ENCODE measurements around the gene GARIN5A. TPM values are rescaled to one million over a fixed set of nuclear protein-coding genes. Genes with fewer than 3 reads are reported as not detected.

The GARIN5A gene
- total RNA-seq, 2 experiments from 2014 or later, result 0.59 to 0.63 TPM

- Histone ChIP-seq H3K36me3 (ENCODE audit: insufficient read depth, low read length) (no peaks in the 10 kb centered on the region), H3K9me3 (ENCODE audit: low read length) (no peaks in the 10 kb centered on the region), H3K4me2 (ENCODE audit: low read length) (no peak overlapping the region), H3K4me3 (ENCODE audit: low read depth, low read length, poor library complexity, severe bottlenecking) (no peak overlapping the region), H3K4me1 (ENCODE audit: insufficient read depth, low read length, poor library complexity, severe bottlenecking) (peaks cover 12% of the 10 kb centered on the region), H3K9me2 (ENCODE audit: insufficient read depth, low read length) (no peaks in the 10 kb centered on the region), H3K79me2 (ENCODE audit: insufficient read depth, low read depth, low read length) (no peaks in the 10 kb centered on the region), H3K27ac (ENCODE audit: low read depth, low read length, poor library complexity, severe bottlenecking) (no peak overlapping the region), H4K20me1 (ENCODE audit: insufficient read depth, low read length) (no peaks in the 10 kb centered on the region), H2AFZ (ENCODE audit: low read length) (no peak overlapping the region)
- POLR2A ChIA-PET, result no interaction called here
- no peak for TF ChIP-seq CTCF (conservative IDR thresholded peaks at IDR 0.05; ENCODE audit: low read length)
- no peak for TF ChIP-seq EZH2phosphoT487 (IDR thresholded peaks at IDR 0.05; ENCODE audit: borderline replicate concordance, low read depth, low read length)
- BruUV-seq (replicated peaks), result no TSS peak
- DNase-seq (ENCODE audit: low spot score), result no peak
- intact Hi-C loops (cut with micrococcal nuclease; ENCODE audit: unreplicated experiment), result no loop called here
- CTCF ChIA-PET (ENCODE audit: unreplicated experiment), result no interaction called here
Measured at GRCh38 chr19:50512999-50513745, 36.5 kb upstream of the GARIN5A start.

GRCh38 chr19:50512112-50512998 lies 35.7 kb upstream of the GARIN5A start:
- Histone ChIP-seq H3K27ac (ENCODE audit: low read depth, low read length, poor library complexity, severe bottlenecking) (no peak overlapping the region), H3K4me1 (ENCODE audit: insufficient read depth, low read length, poor library complexity, severe bottlenecking) (peaks cover 12% of the 10 kb centered on the region), H3K79me2 (ENCODE audit: insufficient read depth, low read depth, low read length) (no peaks in the 10 kb centered on the region), H2AFZ (ENCODE audit: low read length) (peak overlapping the region; percentile 71; the same call in 1 of the 2 replicates), H4K20me1 (ENCODE audit: insufficient read depth, low read length) (no peaks in the 10 kb centered on the region), H3K9me3 (ENCODE audit: low read length) (no peaks in the 10 kb centered on the region), H3K4me3 (ENCODE audit: low read depth, low read length, poor library complexity, severe bottlenecking) (peak overlapping the region; percentile 72), H3K36me3 (ENCODE audit: insufficient read depth, low read length) (no peaks in the 10 kb centered on the region), H3K4me2 (ENCODE audit: low read length) (peak overlapping the region; percentile 60), H3K9me2 (ENCODE audit: insufficient read depth, low read length) (no peaks in the 10 kb centered on the region)
- no peak for TF ChIP-seq CTCF (conservative IDR thresholded peaks at IDR 0.05; ENCODE audit: low read length)
- no peak for TF ChIP-seq EZH2phosphoT487 (IDR thresholded peaks at IDR 0.05; ENCODE audit: borderline replicate concordance, low read depth, low read length)
- intact Hi-C loops (cut with micrococcal nuclease; ENCODE audit: unreplicated experiment), result no loop called here
- ChIA-PET CTCF (ENCODE audit: unreplicated experiment) (no interaction called here), POLR2A (no interaction called here)
- DNase-seq (ENCODE audit: low spot score), result no peak
- BruUV-seq (replicated peaks), result no TSS peak

Measured in OCI-LY7 (cell line).